Measurements from ENCODE around the gene CCL23.

DNA sequence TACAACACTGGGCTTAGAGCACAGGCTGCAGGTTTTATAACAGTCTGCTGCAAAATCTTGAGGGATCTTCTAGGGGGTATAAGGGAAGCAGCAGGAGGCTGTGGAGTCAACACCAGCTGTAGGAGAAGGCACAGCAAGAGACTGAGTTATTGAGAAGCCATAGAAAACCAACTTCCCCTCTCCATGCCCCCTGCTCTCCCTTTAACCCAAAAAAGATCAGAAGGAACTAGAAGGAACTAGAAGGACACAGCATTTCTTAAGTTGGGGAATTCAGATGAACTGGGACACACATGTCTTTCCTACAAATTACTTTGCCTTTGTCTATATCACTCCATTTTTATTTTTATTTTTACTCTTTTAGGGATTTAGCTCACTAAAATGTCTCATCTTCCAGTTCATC lies 40.1 kb upstream of the CCL23 start:
- TF ChIP-seq, protein P1, sequence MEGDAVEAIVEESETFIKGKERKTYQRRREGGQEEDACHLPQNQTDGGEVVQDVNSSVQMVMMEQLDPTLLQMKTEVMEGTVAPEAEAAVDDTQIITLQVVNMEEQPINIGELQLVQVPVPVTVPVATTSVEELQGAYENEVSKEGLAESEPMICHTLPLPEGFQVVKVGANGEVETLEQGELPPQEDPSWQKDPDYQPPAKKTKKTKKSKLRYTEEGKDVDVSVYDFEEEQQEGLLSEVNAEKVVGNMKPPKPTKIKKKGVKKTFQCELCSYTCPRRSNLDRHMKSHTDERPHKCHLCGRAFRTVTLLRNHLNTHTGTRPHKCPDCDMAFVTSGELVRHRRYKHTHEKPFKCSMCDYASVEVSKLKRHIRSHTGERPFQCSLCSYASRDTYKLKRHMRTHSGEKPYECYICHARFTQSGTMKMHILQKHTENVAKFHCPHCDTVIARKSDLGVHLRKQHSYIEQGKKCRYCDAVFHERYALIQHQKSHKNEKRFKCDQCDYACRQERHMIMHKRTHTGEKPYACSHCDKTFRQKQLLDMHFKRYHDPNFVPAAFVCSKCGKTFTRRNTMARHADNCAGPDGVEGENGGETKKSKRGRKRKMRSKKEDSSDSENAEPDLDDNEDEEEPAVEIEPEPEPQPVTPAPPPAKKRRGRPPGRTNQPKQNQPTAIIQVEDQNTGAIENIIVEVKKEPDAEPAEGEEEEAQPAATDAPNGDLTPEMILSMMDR (IDR thresholded peaks at IDR 0.05): no peak
- no peak for TF ChIP-seq POLR2A (IDR thresholded peaks at IDR 0.05)
